HG02798 (cell line): ENCODE results near the gene CPN1.
"Not testable (repeated sequence)": the region's sequence is repeated elsewhere in the genome, so short reads cannot be mapped to it uniquely, and the experiment has no call there.

Experiments
- ATAC-seq: cut with Tn5 transposase; IDR thresholded peaks from one replicate; pipeline ENCODE4 v1.9.1; 2021; ENCODE audit warnings: mild to moderate bottlenecking; ENCODE audit not compliant: unreplicated experiment, poor library complexity

The CPN1 gene

DNA sequence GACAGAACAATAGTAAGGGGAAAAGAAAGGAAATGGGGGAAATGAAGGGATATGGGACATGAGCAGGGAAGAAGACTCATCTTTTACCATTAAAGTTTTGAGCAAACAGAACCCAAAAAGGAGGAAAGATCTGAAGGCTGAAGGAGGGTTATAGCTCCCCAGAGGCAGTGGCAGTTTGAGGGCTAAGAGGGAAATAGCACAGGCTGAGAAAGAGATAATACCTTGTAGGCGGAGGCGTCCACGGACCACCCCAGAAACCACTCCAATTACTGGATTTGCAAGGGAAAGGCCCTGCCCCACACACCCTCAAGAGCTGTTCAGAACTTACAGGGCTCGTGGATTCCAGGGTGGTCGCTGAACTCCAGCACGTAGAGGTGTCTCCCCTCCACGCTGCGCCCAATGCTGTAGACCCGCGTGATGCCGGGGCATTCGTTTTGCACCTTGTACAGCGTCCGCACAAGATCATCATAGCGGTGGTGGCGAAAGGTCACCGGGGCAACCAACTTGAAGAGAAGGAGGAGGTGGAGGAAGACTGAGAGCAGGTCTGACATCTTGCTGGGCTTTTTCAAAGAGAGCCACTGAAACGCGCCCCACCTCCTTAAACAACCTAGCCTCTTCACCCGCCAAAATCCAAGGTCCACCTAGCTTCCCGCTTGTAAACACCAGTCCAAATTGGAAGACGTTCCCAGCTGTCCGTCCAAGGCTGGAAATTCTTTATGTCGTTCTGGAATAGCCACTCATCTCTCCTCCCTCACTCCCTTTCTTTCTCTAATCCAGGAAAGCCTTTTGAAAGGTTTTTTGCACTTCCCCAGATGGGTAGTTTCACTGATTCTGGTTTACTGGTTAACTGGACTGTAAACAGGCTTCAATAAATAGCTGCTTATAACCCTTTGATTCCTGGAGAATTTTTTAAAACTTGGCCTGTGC is at the start of gene CPN1:
TSS of gene CPN1 (minus strand) at position 795 of the 927 bp plus-strand sequence. CDS start at position 551, 244 bp downstream.
- no peak for ATAC-seq

DNA sequence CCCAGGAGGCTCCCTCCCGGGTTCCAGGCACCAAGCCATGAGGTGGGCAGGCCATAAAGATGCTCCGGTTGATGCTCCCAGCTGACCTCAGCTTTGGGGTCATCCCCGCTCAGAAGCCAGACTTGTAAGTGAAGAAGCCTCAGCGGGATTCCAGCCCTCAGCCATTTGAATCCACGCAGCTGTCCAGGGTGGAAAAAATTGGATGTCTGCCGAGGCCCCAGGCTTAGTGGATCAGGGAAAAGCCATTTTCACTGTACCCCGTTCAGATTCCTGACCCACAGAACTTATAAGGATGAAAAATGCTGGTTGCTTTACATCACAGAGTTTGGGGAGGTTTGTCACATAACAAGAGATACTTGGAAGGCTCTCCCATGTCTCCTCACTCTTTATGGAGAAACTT is 49.2 kb upstream of the CPN1 start:
- ATAC-seq = no peak

DNA sequence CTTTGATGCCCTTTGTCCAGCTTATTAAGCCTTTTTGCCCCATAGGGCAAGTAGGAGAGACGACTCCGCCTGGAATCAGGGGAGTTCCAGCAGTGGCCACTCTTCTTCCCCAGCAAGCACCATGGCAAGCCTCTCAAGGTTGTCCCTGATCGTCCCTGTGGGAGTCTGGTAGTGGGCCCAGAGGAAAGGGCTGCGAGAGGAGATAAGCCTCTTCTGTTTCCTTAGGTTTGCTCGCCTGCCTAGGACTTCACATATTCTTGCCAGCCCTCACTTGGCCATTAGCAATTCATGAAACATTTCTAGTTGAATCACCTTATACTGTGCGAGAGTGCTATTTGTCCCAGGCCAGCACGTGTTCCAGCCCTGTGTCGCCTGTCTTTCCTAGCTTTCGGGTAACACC is 47.8 kb upstream of the CPN1 start:
- no peak for ATAC-seq

GRCh38 chr10:100128951-100129350 is 47.3 kb upstream of the CPN1 start:
- no peak for ATAC-seq

DNA sequence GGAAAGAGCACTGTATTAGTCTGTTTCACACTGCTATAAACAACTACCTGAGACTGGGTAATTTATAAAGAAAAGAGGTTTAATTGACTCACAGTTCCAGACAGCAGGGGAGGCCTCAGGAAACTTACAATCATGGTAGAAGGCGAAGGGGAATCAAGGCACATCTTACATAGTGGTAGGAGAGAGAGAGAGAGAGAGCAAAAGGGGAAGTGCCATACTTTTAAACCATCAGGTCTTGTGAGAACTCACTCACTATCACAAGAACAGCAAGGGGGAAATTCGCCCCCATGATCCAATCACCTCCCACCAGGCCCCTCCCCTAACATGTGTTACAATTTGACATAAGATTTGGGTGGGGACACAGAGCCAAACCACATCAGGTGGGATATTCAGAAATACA is 43.7 kb upstream of the CPN1 start:
- ATAC-seq = not testable (repeated sequence)

DNA sequence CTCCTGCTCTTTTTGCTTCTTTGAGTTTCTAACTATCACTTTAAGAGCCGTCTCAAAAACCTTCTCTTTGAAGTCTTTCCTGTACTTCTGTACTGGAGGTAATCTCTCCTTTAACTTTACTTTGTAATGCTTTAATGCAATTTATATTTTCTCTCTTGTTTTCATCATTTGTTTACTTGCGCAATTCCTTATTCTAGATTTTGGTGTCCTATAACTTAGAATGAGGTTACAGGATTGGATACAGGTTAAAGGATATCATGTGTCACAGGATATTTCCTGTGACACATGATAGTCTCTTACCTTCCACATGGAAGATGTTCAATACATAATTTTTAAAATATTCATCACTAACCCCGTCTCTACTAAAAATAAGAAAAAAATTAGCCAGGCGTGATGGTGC is 42.4 kb upstream of the CPN1 start:
- no peak for ATAC-seq

DNA sequence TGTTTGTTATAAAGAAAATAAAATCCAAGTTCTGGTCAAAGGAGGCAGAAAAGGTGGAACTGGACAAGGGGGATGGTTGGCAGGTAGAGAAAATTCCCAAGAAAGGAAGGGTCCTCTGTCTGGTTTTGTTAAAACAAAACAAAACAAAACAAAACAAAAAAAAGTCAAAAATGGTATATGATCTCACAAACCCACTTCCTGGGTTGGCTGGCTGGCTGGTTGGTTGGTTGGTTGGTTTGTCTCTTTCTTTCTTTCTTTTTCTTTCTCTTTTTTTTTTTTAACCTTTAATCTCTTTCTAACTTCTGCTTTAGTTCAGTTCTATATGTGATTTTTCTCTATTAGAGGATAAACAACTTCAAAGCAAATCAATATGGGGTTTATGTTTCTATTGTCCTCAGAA is 41.1 kb upstream of the CPN1 start:
- no peak for ATAC-seq

- ATAC-seq = no peak
These were observed 38.9 kb upstream of the CPN1 start for GRCh38 chr10:100120550-100120949.

- ATAC-seq = no peak
These were observed 38.1 kb upstream of the CPN1 start for GRCh38 chr10:100119726-100120125.

GRCh38 chr10:100114976-100115770 is 33.5 kb upstream of the CPN1 start:
- ATAC-seq = no peak

- ATAC-seq = no peak
These were observed 32.8 kb upstream of the CPN1 start for GRCh38 chr10:100114460-100114859.

DNA sequence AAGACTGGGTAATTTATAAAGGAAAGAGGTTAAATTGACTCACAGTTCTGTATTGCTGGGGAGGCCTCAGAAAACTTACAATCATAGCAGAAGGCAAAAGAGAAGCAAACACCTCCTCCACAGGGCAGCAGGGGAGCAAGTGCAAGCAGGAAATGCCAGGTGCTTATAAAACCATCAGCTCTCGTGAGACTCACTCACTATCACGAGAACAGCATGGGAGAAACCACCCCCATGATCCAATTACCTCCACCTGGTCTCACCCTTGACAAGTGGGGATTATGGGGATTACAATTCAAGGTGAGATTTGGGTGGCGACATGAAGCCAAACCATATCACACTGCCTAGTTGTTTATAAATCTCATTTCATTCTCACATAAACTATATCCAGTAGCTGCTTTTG is 28.0 kb upstream of the CPN1 start:
- no peak for ATAC-seq

GRCh38 chr10:100106865-100107264 is 25.2 kb upstream of the CPN1 start:
- ATAC-seq = no peak

- no peak for ATAC-seq
These were observed 22.6 kb upstream of the CPN1 start for GRCh38 chr10:100104300-100104699.

GRCh38 chr10:100103581-100103980 is 21.9 kb upstream of the CPN1 start:
- ATAC-seq = no peak

DNA sequence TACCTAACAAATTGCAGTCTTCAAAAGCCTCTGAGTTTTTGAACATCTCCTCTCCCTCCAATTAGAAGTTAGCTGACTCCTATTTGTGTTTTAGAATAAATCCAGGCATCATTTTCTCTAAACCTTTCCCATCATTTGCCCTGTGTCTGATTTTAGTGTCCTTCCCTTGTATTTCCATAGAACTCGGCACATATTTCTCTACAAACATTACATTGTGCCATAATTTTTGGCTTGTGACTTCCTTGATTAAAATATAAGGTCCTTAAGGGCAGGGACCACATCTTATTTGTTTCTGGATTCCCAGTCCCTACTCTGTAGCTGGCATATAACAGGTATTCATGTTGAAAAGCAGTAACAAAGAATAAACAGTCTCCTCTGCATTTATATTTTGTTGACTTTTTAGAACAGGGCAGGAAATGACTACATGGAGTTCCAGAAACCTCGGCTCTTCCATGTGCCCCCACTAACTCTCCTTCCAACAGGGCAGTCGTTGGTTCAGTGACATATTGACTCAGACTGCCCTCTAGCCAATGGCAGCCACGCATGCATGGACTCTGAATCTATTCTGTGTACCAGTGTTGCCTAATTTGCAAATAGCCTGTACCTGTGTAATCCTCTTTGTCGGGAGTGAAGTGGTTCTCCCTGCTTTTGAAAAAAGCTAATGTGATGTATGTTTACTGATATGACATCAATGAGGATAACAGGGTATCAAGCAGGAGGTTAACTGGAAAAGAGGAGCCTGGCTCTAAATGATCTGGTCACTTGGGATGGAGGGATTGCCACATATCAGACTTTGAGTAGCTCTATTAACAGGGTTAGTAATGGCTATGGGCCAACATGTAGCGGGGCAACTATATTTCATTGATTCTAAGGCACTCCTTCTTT is 19.8 kb upstream of the CPN1 start:
- ATAC-seq = no peak

DNA sequence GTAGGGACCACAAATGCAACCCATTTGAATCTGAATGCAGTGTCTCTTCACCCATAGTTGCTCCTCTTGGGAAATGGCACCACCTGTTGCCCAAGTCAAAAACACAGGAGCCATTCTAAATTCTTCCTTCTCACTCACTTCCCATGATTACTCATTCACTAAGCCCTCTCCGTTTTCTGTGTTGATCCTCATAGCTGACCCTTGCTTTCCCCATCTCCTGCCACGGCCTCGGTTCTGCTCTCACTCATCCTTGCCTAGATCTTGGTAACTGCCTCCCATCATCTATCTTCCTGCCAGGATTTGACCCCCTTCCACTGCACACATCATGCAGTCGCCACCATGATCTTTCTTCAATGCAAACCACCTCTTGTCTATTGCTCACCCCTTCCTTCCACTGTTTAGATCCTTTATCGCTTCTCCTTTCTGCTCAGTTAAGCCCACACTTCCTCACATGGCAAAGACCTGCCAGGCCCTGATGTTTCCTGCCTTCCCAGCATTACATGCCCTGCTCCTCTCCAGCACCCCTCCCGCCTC is 19.0 kb upstream of the CPN1 start:
- ATAC-seq = no peak

- no peak for ATAC-seq
These were observed 7.6 kb upstream of the CPN1 start for GRCh38 chr10:100089241-100089640.

GRCh38 chr10:100086708-100087107 is 5.0 kb upstream of the CPN1 start:
- ATAC-seq = not testable (repeated sequence)

- no peak for ATAC-seq
These were observed 3.9 kb upstream of the CPN1 start for GRCh38 chr10:100085596-100085995.
